Bronchial epithelial cell (primary cell): ENCODE measurements around the gene ZDHHC18. TPM values are rescaled to one million over a fixed set of nuclear protein-coding genes. Genes with fewer than 3 reads are reported as not detected.

Source experiments
- DNase-seq: peaks from one replicate; pipeline ENCODE4 v3.0.0-alpha.2; 2010; ENCODE audit warnings: low read depth
- FAIRE-seq: peaks from 2 replicates; lab custom pipeline; 2011; peaks lifted over from hg19 to GRCh38; lab: Jason Lieb, UNC
- H3K27me3 ChIP-seq: 2 replicates; pipeline ENCODE4 v1.5.1; 2011; ENCODE audit warnings: low read length; ENCODE audit not compliant: control insufficient read depth, insufficient read depth
- H3K36me3 ChIP-seq: 2 replicates; pipeline ENCODE4 v1.5.1; 2011; ENCODE audit warnings: low read length; ENCODE audit not compliant: control insufficient read depth, insufficient read depth
- H3K4me3 ChIP-seq: 2 replicates; pipeline ENCODE4 v1.5.1; 2011; ENCODE audit warnings: mild to moderate bottlenecking, low read depth, low read length, control low read depth
- total RNA-seq: library from RNA; depleted of rRNA; stranded (reverse); fragments of >200 nt; gene quantifications from 2 replicates; pipeline ENCODE4 v1.2.1, GENCODE V29; 2014
- TF ChIP-seq, protein P1 (sequence below): IDR thresholded peaks from 2 replicates; pipeline ENCODE4 v1.5.1; 2011; ENCODE audit warnings: mild to moderate bottlenecking, moderate library complexity, low read length, control low read depth, inconsistent platforms; ENCODE audit not compliant: insufficient read depth, severe bottlenecking

The ZDHHC18 gene
- total RNA-seq, 1 donor from 2014 or later: 5.0 TPM

DNA sequence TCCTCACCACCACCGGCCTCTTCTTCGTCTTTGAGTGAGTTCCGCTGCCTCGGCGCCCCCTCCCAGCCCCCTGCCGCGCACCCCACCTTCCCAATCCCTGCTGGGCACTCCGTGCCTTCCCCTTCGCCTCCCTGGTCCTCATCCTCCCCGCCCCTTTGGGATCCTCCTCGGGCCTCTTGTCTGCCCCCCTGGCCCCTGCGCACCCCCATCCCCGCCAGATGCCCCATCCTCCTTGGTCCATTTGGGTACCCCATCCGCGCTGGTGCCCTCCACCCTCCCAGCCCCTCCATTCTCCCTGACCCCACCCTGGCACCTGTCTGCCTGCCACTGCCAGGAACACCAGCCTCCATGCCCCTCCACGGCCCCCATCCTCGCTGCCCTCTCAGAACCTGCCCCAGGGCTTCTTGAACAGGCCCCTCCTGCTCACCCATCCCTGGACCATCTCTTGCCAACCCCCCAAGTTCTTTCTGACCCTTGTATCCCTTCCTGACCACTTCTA, 667 bp downstream of the ZDHHC18 start:
- TF ChIP-seq, protein P1, sequence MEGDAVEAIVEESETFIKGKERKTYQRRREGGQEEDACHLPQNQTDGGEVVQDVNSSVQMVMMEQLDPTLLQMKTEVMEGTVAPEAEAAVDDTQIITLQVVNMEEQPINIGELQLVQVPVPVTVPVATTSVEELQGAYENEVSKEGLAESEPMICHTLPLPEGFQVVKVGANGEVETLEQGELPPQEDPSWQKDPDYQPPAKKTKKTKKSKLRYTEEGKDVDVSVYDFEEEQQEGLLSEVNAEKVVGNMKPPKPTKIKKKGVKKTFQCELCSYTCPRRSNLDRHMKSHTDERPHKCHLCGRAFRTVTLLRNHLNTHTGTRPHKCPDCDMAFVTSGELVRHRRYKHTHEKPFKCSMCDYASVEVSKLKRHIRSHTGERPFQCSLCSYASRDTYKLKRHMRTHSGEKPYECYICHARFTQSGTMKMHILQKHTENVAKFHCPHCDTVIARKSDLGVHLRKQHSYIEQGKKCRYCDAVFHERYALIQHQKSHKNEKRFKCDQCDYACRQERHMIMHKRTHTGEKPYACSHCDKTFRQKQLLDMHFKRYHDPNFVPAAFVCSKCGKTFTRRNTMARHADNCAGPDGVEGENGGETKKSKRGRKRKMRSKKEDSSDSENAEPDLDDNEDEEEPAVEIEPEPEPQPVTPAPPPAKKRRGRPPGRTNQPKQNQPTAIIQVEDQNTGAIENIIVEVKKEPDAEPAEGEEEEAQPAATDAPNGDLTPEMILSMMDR: no peak
- H3K27me3 ChIP-seq: no peaks in the 10 kb centered on the region
- H3K36me3 ChIP-seq: peaks cover 8% of the 10 kb centered on the region
- DNase-seq (no peak), FAIRE-seq (no peak)
- peak overlapping the region; percentile 79 for H3K4me3 ChIP-seq

DNA sequence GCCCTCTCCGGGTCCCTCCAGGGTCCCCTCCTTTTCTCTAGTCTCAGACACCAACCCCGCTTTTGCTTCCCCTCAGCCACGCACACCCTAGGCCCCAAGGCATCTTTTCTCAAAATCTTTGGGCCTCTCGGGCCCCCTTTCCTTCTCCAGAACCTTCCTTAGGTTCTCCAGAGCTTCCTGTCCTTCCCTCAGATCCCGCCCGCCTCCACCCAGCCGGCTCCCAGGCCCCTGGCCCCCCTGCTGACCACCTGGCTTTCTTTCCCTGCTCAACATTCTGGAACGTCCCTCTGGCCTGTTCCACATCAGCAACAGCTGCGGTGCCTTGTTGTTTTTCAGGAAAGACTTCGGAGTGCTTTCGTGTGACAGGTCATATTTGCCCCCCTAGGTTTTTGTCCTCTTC, 1.2 kb downstream of the ZDHHC18 start:
- Histone ChIP-seq H3K4me3 (peak overlapping the region; percentile 79), H3K27me3 (no peaks in the 10 kb centered on the region), H3K36me3 (peaks cover 13% of the 10 kb centered on the region)
- FAIRE-seq: no peak
- DNase-seq: no peak
- TF ChIP-seq, protein P1: no peak

DNA sequence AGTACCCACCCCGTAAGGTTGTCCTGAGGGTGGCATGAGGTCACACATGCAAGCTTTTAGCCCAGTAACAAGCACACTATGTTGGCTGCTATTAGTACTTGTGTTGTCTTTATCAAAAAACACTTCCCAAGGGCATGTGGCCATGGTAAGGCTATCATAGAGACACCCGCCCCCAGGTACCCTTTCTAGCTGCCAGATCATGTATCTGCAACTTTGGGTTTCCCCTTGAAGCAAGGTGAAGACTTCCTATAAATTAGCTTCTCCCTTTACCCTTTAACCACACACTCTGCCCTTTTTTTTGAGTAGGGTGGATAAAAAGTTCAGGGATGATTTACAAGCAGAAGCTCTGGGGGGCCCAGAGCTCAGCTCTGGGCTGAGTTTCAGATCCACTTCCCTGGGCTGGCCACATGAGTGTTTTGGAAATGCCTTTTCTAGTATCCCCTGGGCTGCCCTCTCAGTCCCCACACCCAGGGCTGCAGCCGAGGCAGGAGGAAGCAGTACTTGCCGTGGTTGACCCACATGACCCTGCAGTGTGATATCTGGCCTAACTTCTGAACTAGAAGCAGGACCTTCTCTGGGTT, 2.0 kb downstream of the ZDHHC18 start:
- FAIRE-seq: no peak
- H3K4me3 ChIP-seq: no peak overlapping the region
- no peaks in the 10 kb centered on the region for H3K27me3 ChIP-seq
- no peak for DNase-seq
- TF ChIP-seq, protein P1: no peak
- peaks cover 18% of the 10 kb centered on the region for H3K36me3 ChIP-seq

DNA sequence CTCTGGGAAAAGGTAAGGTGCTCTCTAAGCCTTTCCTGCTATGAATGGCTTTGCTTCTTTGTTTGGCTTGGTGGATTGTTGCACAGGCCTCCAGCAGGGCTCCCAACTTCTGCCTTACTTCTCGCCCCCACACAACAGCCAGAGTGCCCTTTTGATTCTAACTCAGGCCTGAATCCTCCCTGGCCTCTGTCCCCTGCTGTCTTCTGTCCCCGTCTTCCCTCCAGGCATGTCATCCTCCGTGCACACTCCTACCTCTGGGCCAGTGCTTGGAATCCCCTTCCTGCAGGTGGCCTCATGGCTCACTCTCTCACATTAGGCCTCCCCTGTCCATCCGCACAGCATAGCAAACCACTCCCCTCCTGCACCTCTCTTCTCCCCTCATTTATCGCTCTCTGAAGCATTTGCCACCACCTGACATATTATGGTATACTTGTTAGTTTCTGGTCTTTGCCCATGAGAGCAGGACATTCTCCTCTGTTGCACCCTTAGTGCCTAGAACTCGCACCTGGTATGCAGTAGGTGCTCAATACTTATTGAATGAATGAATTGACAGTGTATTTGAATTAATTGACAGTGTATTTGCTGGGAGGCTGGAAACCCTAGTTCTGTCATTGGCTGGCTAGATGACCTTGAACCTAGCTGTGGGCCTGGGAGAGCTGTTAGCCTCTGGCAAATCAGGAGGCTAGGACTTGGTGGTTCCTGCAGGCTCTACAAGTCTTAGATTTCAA, 2.9 kb downstream of the ZDHHC18 start:
- H3K36me3 ChIP-seq: peaks cover 23% of the 10 kb centered on the region
- FAIRE-seq (peak; percentile 73), DNase-seq (no peak)
- no peaks in the 10 kb centered on the region for H3K27me3 ChIP-seq
- TF ChIP-seq, protein P1: no peak
- H3K4me3 ChIP-seq: no peak overlapping the region

DNA sequence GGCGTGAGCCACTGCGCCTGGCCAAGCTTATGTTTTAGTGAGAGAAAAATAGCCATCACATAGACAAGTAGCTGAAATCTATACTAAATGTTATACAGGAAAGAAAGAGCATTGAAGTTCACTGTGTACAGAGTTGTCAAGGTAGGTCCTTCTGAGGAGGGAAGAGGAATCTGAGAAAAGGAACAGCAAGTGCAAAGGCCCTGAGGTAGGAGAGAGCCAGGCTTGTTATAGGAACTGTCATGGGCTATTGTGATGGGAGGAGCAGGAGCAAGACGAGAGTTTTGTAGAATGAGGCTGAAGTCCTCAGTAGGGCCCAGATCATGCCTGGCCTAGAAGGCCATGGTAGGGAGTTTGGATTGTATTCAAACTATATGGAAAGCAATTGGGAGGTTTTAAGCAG, 4.6 kb downstream of the ZDHHC18 start:
- no peak for FAIRE-seq

More for the DNA sequence above, 4.6 kb downstream of the ZDHHC18 start:
- H3K36me3 ChIP-seq: peaks cover 26% of the 10 kb centered on the region
- TF ChIP-seq, protein P1: no peak
- no peak overlapping the region for H3K4me3 ChIP-seq
- no peaks in the 10 kb centered on the region for H3K27me3 ChIP-seq
- no peak for DNase-seq
